ES-I3 (cell line): ENCODE data around the gene TNFAIP6.
A peak's percentile ranks its signal among the peaks of the same experiment; 100 is the strongest.
"Not testable (repeated sequence)": the region's sequence is repeated elsewhere in the genome, so short reads cannot be mapped to it uniquely, and the experiment has no call there.

Source experiments
- H3K36me3 ChIP-seq: 2 replicates; pipeline ENCODE4 v1.6.1; 2013; ENCODE audit warnings: mild to moderate bottlenecking, low read length, control low read depth, moderate library complexity; ENCODE audit not compliant: insufficient read depth
- H3K4me1 ChIP-seq: 2 replicates; pipeline ENCODE4 v1.6.1; 2013; ENCODE audit warnings: mild to moderate bottlenecking, control low read depth, low read length; ENCODE audit not compliant: insufficient read depth
- H3K9ac ChIP-seq: 2 replicates; pipeline ENCODE4 v1.6.1; 2013; ENCODE audit warnings: low read depth, mild to moderate bottlenecking, low read length, moderate library complexity
- H3K9me3 ChIP-seq: 2 replicates; pipeline ENCODE4 v1.6.1; 2013; ENCODE audit warnings: mild to moderate bottlenecking, low read length, moderate library complexity; ENCODE audit not compliant: control insufficient read depth, insufficient read depth

TNFAIP6 gene

GRCh38 chr2:151357359-151357758, at the start of gene TNFAIP6:
Gene TNFAIP6 (plus strand): TSS chr2:151357592. CDS start chr2:151357667, 75 bp downstream.
- no peaks in the 10 kb centered on the region for H3K36me3 ChIP-seq
- peak within 1 kb of the TSS; percentile 22; the same call in 1 of the 2 replicates for H3K9ac ChIP-seq
- peaks cover 27% of the 10 kb centered on the region; the same call in 1 of the 2 replicates for H3K4me1 ChIP-seq

GRCh38 chr2:151310313-151310712, 47.1 kb upstream of the TNFAIP6 start:
- H3K9ac ChIP-seq, H3K9me3 ChIP-seq, H3K4me1 ChIP-seq, H3K36me3 ChIP-seq: not testable (repeated sequence)

More at GRCh38 chr2:151357359-151357758, at the start of gene TNFAIP6:
- no peaks in the 10 kb centered on the region for H3K9me3 ChIP-seq

GRCh38 chr2:151312440-151312839, 45.0 kb upstream of the TNFAIP6 start:
- not testable (repeated sequence) for H3K4me1 ChIP-seq, H3K9ac ChIP-seq, H3K9me3 ChIP-seq, H3K36me3 ChIP-seq

DNA sequence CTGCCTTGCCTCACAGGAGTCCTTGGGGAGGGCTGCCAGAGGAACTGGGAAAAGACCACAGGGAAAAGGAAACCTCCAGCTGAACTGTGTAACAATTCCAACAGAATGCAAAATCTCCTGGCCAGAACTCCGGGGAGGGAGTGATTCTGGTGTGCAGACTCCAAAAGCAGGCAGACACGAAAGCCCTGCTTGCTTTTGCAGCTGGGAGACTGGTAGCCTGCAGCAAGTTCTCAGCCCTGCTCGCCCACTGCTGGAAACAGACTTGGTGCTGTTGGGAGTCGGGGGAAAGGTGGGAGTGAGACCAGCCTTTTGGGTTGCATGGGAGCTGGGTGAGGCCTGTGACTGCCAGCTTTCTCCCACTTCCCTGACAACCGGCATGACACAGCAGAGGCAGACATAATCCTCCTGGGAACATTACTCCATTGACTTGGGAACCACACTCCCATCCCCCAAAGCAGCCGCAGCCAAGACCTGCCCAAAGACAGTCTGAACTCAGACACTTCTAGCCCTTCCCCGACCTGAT, 42.0 kb upstream of the TNFAIP6 start:
- H3K9me3 ChIP-seq = no peaks in the 10 kb centered on the region
- H3K36me3 ChIP-seq = no peaks in the 10 kb centered on the region
- no peaks in the 10 kb centered on the region for H3K4me1 ChIP-seq
- no peak overlapping the region for H3K9ac ChIP-seq

DNA sequence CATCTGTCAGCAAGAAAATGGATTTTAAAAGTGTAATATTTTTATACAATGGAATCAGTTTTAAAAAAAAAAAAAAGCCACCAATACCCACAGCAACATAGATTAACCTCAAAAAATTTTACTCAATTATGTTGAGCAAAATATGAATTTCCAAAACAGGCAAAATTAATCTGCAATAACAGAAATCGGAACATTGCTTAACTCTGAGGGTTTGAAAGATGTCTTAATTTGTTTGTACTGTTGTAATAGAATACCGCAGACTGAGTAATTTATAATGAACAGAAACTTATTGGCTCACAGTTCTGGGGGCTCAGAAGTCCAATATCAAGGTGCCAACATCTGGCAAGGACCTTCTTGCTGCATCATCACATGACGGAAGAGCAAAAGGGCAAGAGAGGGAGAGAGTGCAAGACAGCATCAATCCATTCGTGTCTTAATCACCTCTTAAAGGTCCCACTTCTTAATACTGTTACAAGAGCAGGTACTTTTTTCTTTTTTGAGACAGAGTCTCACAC, 31.8 kb upstream of the TNFAIP6 start:
- Histone ChIP-seq H3K9me3 (no peaks in the 10 kb centered on the region), H3K4me1 (no peaks in the 10 kb centered on the region), H3K9ac (no peak overlapping the region), H3K36me3 (no peaks in the 10 kb centered on the region)

DNA sequence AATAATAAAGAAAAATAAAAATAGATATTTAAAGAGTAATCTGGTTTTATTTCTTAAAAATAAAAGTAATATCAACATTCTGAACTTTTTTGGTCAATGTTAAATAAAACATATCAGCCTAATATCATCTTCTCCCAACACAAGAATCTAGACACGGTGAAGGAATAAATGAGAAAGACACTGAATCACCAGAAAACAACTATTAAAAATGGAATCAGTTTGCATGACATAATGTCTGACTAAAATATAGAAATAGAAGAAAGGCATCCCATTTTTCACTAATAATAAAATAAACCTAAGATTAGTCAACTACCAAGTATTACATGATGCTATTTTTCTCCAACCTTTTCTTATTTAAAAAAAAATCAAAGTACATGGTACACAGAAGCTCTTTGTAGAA, 30.8 kb upstream of the TNFAIP6 start:
- Histone ChIP-seq H3K9ac (no peak overlapping the region), H3K36me3 (no peaks in the 10 kb centered on the region), H3K4me1 (no peaks in the 10 kb centered on the region), H3K9me3 (no peaks in the 10 kb centered on the region)

DNA sequence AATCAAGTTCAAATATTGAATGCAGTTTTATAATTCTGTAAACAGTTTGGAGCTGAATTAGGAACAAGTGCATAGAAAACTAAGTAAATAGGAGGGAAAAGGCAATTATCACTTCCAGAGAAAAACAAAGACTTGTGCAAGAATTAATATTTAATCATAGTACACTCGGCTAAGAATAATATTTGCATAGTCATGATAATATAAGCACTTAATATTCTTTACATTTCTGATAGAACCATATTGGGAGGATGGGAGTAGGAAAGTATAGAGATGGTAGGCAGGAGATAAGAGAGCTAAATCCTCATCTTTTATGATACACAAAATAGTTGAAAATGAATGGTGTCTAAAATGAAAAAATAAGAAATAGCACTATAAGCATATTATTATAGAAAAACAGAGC, 27.4 kb upstream of the TNFAIP6 start:
- Histone ChIP-seq H3K9ac (no peak overlapping the region), H3K36me3 (no peaks in the 10 kb centered on the region), H3K4me1 (peaks cover 12% of the 10 kb centered on the region), H3K9me3 (no peaks in the 10 kb centered on the region)

GRCh38 chr2:151333083-151333482, 24.3 kb upstream of the TNFAIP6 start:
- Histone ChIP-seq H3K36me3 (no peaks in the 10 kb centered on the region), H3K4me1 (peaks cover 12% of the 10 kb centered on the region), H3K9me3 (no peaks in the 10 kb centered on the region), H3K9ac (no peak overlapping the region)

DNA sequence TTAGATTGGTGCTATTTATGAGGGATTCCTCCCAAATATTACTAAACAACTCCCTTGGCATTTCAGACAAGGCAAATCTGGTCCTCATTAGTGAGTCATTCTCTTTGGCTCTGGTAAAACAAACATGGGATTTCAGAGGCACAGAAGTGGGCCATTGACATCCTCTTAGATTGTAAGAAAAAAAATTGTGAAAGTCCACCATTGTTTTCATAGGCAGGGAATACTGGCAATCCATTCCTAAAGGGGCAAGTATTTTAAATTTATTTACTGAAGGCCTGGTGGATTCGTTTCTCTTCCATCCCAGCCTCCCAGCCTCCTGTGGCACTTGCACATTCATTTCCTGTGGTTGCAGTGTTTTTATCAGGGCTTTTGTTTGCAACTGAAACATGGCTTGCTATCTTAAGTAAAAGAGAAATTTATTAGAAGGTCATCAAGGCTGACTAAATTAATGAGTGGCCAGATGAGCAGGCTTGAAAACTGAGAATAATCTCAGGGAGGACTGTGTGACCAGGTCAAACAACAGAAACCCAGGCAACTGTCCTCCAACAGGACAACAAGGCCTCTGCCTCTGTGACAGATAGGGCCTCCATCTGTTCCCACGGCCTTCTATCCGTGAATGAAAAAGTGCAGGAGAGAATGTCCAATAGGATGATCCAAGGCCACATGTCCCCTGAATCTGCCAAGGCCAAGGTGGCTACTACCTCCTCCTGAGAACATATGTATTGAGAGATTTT, 23.1 kb upstream of the TNFAIP6 start:
- Histone ChIP-seq H3K4me1 (peaks cover 16% of the 10 kb centered on the region), H3K36me3 (no peaks in the 10 kb centered on the region), H3K9ac (no peak overlapping the region), H3K9me3 (no peaks in the 10 kb centered on the region)

GRCh38 chr2:151336863-151337371, 20.5 kb upstream of the TNFAIP6 start:
- no peak overlapping the region for H3K9ac ChIP-seq
- no peaks in the 10 kb centered on the region for H3K36me3 ChIP-seq
- no peaks in the 10 kb centered on the region for H3K9me3 ChIP-seq
- H3K4me1 ChIP-seq = peaks cover 20% of the 10 kb centered on the region

DNA sequence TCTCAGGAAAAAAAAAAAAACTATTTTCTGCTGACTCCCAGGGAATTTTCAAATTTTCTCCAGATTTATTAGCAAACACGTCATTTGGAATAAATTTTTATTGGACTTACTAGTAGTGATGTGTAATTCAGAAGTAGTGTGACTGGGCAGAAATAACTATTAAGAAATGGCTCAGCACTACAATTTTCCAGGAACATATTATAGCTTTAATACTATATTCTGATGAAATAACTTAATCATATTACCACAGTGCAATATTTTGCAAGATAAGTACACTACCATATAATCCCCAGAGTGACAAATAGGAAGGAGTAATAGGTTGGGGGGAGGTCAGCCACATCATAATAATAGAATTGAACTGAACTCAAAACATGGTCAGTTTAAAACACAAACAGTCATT, 19.7 kb upstream of the TNFAIP6 start:
- no peak overlapping the region for H3K9ac ChIP-seq
- no peaks in the 10 kb centered on the region for H3K9me3 ChIP-seq
- peaks cover 20% of the 10 kb centered on the region for H3K4me1 ChIP-seq
- no peaks in the 10 kb centered on the region for H3K36me3 ChIP-seq

- H3K36me3 ChIP-seq = no peaks in the 10 kb centered on the region
- peaks cover 20% of the 10 kb centered on the region for H3K4me1 ChIP-seq
- H3K9ac ChIP-seq = no peak overlapping the region
- H3K9me3 ChIP-seq = no peaks in the 10 kb centered on the region
These were observed 19.3 kb upstream of the TNFAIP6 start for GRCh38 chr2:151338115-151338514.

DNA sequence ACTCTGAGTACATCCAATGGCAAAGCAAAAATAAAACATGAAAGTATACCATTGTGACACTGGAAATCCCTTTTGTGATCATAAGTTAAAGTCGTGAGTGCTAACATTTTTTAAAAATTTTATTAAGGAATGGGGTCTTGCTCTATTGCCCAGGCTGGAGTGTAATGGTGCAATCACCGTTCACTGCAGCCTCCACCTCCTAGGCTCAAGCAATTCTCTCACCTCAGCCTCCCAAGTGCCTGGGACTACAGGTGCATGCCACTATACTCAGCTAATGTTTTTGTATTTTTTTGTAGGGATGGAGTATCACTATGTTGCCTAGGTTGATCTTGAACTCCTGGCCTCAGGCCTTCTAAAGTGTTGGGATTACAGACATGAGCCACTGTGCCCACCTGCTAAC, 14.3 kb upstream of the TNFAIP6 start:
- Histone ChIP-seq H3K36me3 (no peaks in the 10 kb centered on the region), H3K4me1 (peaks cover 8% of the 10 kb centered on the region), H3K9ac (no peak overlapping the region), H3K9me3 (no peaks in the 10 kb centered on the region)

GRCh38 chr2:151344191-151344590, 13.2 kb upstream of the TNFAIP6 start:
- H3K4me1 ChIP-seq, H3K9ac ChIP-seq, H3K36me3 ChIP-seq, H3K9me3 ChIP-seq: not testable (repeated sequence)

DNA sequence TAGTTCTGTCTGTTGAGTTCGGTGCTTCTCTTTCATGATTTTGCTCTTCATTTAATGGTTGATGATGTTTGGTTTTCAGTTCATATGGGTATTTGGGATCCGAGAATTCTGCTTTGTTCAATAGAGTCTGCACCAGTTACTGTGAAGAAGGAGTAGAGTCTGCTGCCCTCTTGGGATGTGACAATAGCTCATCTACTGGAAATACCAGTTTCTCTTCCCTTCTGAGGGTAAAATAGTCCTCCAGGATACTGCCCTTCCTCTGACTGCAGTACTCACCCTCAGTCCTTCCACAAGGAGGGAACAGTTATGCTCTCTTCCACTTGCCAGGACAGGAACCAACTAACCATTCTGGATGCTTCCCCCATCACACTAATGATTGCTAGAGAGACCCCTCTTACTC, 12.5 kb upstream of the TNFAIP6 start:
- H3K36me3 ChIP-seq = no peaks in the 10 kb centered on the region
- H3K9ac ChIP-seq = no peak overlapping the region
- H3K4me1 ChIP-seq = peaks cover 1% of the 10 kb centered on the region; the same call in 1 of the 2 replicates
- no peaks in the 10 kb centered on the region for H3K9me3 ChIP-seq
